Measurements from ENCODE around the gene COL25A1.

COL25A1 gene

DNA sequence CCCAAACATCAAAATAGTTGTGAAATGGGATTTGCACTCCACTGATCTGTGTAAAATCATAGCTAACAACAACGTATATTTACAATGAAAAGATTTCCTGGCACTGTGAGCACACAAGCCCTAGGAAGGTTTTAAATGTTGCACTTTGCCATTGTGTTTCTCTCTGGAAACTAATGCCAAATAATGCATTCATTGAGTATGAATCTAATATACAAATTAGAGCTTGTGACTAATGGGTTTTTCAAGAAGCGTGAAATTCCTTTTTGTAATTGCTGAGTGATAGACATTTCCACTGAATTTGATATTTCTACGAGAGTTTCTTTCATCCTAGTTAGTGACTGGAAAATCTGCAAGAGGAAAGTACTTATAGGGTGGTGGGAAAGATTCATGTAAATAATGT, 135.9 kb downstream of the COL25A1 start:
- Histone ChIP-seq H3K36me3 (no peaks in the 10 kb centered on the region), H3K9me3 (ENCODE audit: severe bottlenecking) (no peaks in the 10 kb centered on the region), H3K4me3 (ENCODE audit: low read depth, low read length) (no peak overlapping the region), H3K27me3 (ENCODE audit: insufficient read depth, low read depth, severe bottlenecking) (no peaks in the 10 kb centered on the region), H3K27ac (no peak overlapping the region)
- TF ChIP-seq CTCF (IDR thresholded peaks at IDR 0.05; ENCODE audit: low read depth, low read length) = no peak
- no peak for DNase-seq

DNA sequence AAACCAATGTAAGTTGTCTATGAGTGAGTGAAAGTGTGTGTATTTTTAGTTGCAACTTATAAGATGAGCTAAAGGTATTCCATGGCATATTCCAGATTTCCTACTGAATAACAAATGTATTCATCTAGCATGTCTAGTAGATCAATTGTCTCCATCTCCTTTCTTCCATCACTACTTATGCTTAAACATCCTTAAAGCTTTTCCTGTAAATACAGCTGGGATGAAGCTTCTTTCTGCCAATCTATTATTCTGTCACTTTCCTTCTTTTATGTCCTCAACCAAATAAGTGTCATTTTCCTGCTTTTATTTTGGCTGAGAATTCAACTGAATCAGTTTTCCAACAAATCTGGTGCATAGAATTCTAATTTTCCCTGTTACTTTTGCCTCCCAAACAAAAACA, 136.3 kb downstream of the COL25A1 start:
- DNase-seq = no peak
- Histone ChIP-seq H3K36me3 (no peaks in the 10 kb centered on the region), H3K4me3 (ENCODE audit: low read depth, low read length) (no peak overlapping the region), H3K9me3 (ENCODE audit: severe bottlenecking) (no peaks in the 10 kb centered on the region), H3K27ac (no peak overlapping the region), H3K27me3 (ENCODE audit: insufficient read depth, low read depth, severe bottlenecking) (no peaks in the 10 kb centered on the region)
- TF ChIP-seq CTCF (IDR thresholded peaks at IDR 0.05; ENCODE audit: low read depth, low read length) = no peak

DNA sequence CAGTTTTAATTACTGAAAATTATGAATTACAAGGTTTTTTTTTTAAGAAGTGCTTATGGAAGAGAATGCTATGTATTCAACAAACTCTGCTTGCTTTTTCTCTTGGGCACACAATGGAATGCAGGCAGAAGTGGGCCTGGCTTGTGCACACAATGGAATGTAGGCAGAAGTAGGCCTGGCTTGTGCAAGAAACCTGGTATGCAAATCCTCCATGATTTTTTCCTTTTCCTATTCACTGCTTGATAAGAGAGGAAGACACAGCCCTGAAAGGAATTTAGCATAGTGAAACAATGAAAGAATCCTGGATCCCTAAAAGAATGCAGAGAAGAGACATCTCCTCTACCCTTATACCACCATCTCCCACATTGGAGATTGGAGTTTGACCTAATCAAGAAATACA, 138.4 kb downstream of the COL25A1 start:
- Histone ChIP-seq H3K9me3 (ENCODE audit: severe bottlenecking) (no peaks in the 10 kb centered on the region), H3K4me3 (ENCODE audit: low read depth, low read length) (no peak overlapping the region), H3K36me3 (no peaks in the 10 kb centered on the region), H3K27me3 (ENCODE audit: insufficient read depth, low read depth, severe bottlenecking) (no peaks in the 10 kb centered on the region), H3K27ac (no peak overlapping the region)
- no peak for TF ChIP-seq CTCF (IDR thresholded peaks at IDR 0.05; ENCODE audit: low read depth, low read length)
- DNase-seq = no peak

GRCh38 chr4:109163493-109163892, 139.0 kb downstream of the COL25A1 start:
- no peak for TF ChIP-seq CTCF (IDR thresholded peaks at IDR 0.05; ENCODE audit: low read depth, low read length)
- H3K36me3 ChIP-seq = no peaks in the 10 kb centered on the region
- no peaks in the 10 kb centered on the region for H3K9me3 ChIP-seq (ENCODE audit: severe bottlenecking)
- H3K27ac ChIP-seq = no peak overlapping the region
- no peaks in the 10 kb centered on the region for H3K27me3 ChIP-seq (ENCODE audit: insufficient read depth, low read depth, severe bottlenecking)
- DNase-seq = no peak
- H3K4me3 ChIP-seq (ENCODE audit: low read depth, low read length) = no peak overlapping the region

- no peaks in the 10 kb centered on the region for H3K36me3 ChIP-seq
- TF ChIP-seq CTCF (IDR thresholded peaks at IDR 0.05; ENCODE audit: low read depth, low read length) = no peak
- DNase-seq = no peak
- H3K27me3 ChIP-seq (ENCODE audit: insufficient read depth, low read depth, severe bottlenecking) = no peaks in the 10 kb centered on the region
- H3K4me3 ChIP-seq (ENCODE audit: low read depth, low read length) = no peak overlapping the region
- H3K9me3 ChIP-seq (ENCODE audit: severe bottlenecking) = no peaks in the 10 kb centered on the region
- no peak overlapping the region for H3K27ac ChIP-seq
Measured at GRCh38 chr4:109162759-109163158, 139.7 kb downstream of the COL25A1 start.

GRCh38 chr4:109160494-109160893, 142.0 kb downstream of the COL25A1 start:
- Histone ChIP-seq H3K9me3 (ENCODE audit: severe bottlenecking) (no peaks in the 10 kb centered on the region), H3K27ac (no peak overlapping the region), H3K27me3 (ENCODE audit: insufficient read depth, low read depth, severe bottlenecking) (no peaks in the 10 kb centered on the region), H3K4me3 (ENCODE audit: low read depth, low read length) (no peak overlapping the region), H3K36me3 (no peaks in the 10 kb centered on the region)
- TF ChIP-seq CTCF (IDR thresholded peaks at IDR 0.05; ENCODE audit: low read depth, low read length) = no peak
- DNase-seq = no peak

Measured in WERI-Rb-1 (cell line).